HEK293 (cell line): Measurements from ENCODE around the gene SPC24.
A peak's percentile ranks its signal among the peaks of the same experiment; 100 is the strongest.

Source experiments
- BCL11A ChIP-seq: fragments of 450-650 bp; formaldehyde crosslinking; IDR thresholded peaks from 2 replicates; pipeline ENCODE4 v1.5.1; 2016; ENCODE audit warnings: low read depth, missing biosample characterization, missing genetic modification characterization
- GLIS1 ChIP-seq: fragments of 450-650 bp; formaldehyde crosslinking; IDR thresholded peaks from 2 replicates; pipeline ENCODE4 v1.5.1; 2016; ENCODE audit warnings: missing biosample characterization, missing genetic modification characterization
- KLF10 ChIP-seq: fragments of 450-650 bp; IDR thresholded peaks from 2 replicates; pipeline ENCODE4 v1.5.1; 2018; ENCODE audit warnings: missing biosample characterization, mild to moderate bottlenecking, missing genetic modification characterization
- KLF9 ChIP-seq: fragments of 450-650 bp; formaldehyde crosslinking; IDR thresholded peaks from 2 replicates; pipeline ENCODE4 v1.5.1; 2016; ENCODE audit warnings: missing biosample characterization, missing genetic modification characterization, low read depth
- ZBTB7A ChIP-seq: fragments of 450-650 bp; formaldehyde crosslinking; IDR thresholded peaks from 2 replicates; pipeline ENCODE4 v1.5.1; 2016; ENCODE audit warnings: low read depth, missing biosample characterization, missing genetic modification characterization
- ZFP37 ChIP-seq: fragments of 450-650 bp; formaldehyde crosslinking; IDR thresholded peaks from 2 replicates; pipeline ENCODE4 v1.5.1; 2016; ENCODE audit warnings: missing biosample characterization, missing genetic modification characterization
- ZNF133 ChIP-seq: fragments of 450-650 bp; formaldehyde crosslinking; IDR thresholded peaks from 2 replicates; pipeline ENCODE4 v1.5.1; 2016; ENCODE audit warnings: missing biosample characterization, missing genetic modification characterization
- ZNF146 ChIP-seq: fragments of 450-650 bp; formaldehyde crosslinking; IDR thresholded peaks from 2 replicates; pipeline ENCODE4 v1.5.1; 2016; ENCODE audit warnings: missing biosample characterization, missing genetic modification characterization
- ZNF2 ChIP-seq: fragments of 450-650 bp; formaldehyde crosslinking; IDR thresholded peaks from 2 replicates; pipeline ENCODE4 v1.5.1; 2016; ENCODE audit warnings: missing biosample characterization, missing genetic modification characterization
- ZNF24 ChIP-seq: fragments of 450-650 bp; formaldehyde crosslinking; IDR thresholded peaks from 2 replicates; pipeline ENCODE4 v1.5.1; 2016; ENCODE audit warnings: missing biosample characterization, missing genetic modification characterization
- ZNF335 ChIP-seq: fragments of 450-650 bp; formaldehyde crosslinking; conservative IDR thresholded peaks from 2 replicates; pipeline ENCODE4 v1.5.1; 2016; ENCODE audit warnings: missing biosample characterization, missing genetic modification characterization
- ZNF530 ChIP-seq: fragments of 450-650 bp; formaldehyde crosslinking; IDR thresholded peaks from 2 replicates; pipeline ENCODE4 v1.5.1; 2016; ENCODE audit warnings: low read depth, missing biosample characterization, missing genetic modification characterization
- ZNF585B ChIP-seq: fragments of 450-650 bp; formaldehyde crosslinking; IDR thresholded peaks from 2 replicates; pipeline ENCODE4 v1.5.1; 2016; ENCODE audit warnings: missing biosample characterization, missing genetic modification characterization
- ZNF654 ChIP-seq: fragments of 450-650 bp; formaldehyde crosslinking; IDR thresholded peaks from 2 replicates; pipeline ENCODE4 v1.5.1; 2016; ENCODE audit warnings: low read depth, missing biosample characterization, missing genetic modification characterization
- ZNF660 ChIP-seq: fragments of 450-650 bp; IDR thresholded peaks from 2 replicates; pipeline ENCODE4 v1.5.1; 2018; ENCODE audit warnings: missing biosample characterization, mild to moderate bottlenecking, missing genetic modification characterization
- ZNF76 ChIP-seq: fragments of 450-650 bp; formaldehyde crosslinking; IDR thresholded peaks from 2 replicates; pipeline ENCODE4; 2016; ENCODE audit warnings: low read depth, missing biosample characterization, missing genetic modification characterization, borderline replicate concordance
- TF ChIP-seq, protein P1 (sequence below): fragments of 450-650 bp; formaldehyde crosslinking; IDR thresholded peaks from 2 replicates; pipeline ENCODE4 v1.5.1; 2016; ENCODE audit warnings: missing biosample characterization, missing genetic modification characterization
- TF ChIP-seq, protein P2 (sequence below): fragments of 450-650 bp; formaldehyde crosslinking; conservative IDR thresholded peaks from 2 replicates; pipeline ENCODE4 v1.5.1; 2016; ENCODE audit warnings: low read depth, missing biosample characterization, missing genetic modification characterization
- TF ChIP-seq, protein P3 (sequence below): fragments of 450-650 bp; formaldehyde crosslinking; IDR thresholded peaks from 2 replicates; pipeline ENCODE4 v1.5.1; 2016; ENCODE audit warnings: missing biosample characterization, missing genetic modification characterization
- TF ChIP-seq, protein P4 (sequence below): fragments of 450-650 bp; formaldehyde crosslinking; IDR thresholded peaks from 2 replicates; pipeline ENCODE4 v1.5.1; 2016; ENCODE audit warnings: missing biosample characterization, missing genetic modification characterization
- TF ChIP-seq, protein P5 (sequence below): fragments of 450-650 bp; formaldehyde crosslinking; IDR thresholded peaks from 2 replicates; pipeline ENCODE4 v1.5.1; 2017; ENCODE audit warnings: missing biosample characterization, mild to moderate bottlenecking, missing genetic modification characterization, moderate library complexity
- TF ChIP-seq, protein P6 (sequence below): fragments of 450-650 bp; formaldehyde crosslinking; IDR thresholded peaks from 2 replicates; pipeline ENCODE4 v1.5.1; 2016; ENCODE audit warnings: missing biosample characterization, missing genetic modification characterization
- TF ChIP-seq, protein P7 (sequence below): fragments of 450-650 bp; formaldehyde crosslinking; IDR thresholded peaks from 2 replicates; pipeline ENCODE4 v1.5.1; 2016; ENCODE audit warnings: missing biosample characterization, missing genetic modification characterization

Gene SPC24

DNA sequence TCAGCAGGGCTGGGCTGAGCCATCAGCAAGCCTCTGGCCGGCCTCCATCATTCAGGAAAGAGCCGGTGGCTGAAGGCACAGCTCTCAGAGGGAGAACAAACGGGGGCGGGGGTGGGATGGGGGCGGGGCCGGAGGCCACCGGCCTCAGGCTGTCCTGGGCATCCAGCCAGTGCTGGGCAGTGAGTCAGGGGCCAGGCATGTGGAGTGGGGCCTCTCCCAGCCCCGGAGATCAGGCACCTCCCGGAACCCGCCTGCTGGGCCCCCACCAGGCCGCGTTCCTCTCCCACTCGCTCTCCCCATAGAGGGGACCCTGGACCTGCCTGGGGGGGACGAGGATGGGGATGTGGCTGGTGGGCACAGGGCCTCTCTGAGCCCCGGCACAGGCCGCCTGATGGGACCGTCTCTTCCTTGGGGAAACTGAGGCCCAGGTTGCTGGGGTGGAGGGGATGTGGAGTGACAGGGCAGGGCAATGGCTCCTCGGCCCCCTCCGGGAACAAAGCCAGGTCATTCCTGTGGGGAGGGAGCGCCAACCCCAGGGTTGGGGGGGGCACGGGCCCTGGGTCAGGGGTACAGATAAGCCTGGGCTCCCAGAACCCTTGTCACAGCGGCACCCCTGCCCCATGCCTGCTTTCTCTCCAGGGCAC is 12.9 kb downstream of the SPC24 start (continued):
- TF ChIP-seq, protein P1, sequence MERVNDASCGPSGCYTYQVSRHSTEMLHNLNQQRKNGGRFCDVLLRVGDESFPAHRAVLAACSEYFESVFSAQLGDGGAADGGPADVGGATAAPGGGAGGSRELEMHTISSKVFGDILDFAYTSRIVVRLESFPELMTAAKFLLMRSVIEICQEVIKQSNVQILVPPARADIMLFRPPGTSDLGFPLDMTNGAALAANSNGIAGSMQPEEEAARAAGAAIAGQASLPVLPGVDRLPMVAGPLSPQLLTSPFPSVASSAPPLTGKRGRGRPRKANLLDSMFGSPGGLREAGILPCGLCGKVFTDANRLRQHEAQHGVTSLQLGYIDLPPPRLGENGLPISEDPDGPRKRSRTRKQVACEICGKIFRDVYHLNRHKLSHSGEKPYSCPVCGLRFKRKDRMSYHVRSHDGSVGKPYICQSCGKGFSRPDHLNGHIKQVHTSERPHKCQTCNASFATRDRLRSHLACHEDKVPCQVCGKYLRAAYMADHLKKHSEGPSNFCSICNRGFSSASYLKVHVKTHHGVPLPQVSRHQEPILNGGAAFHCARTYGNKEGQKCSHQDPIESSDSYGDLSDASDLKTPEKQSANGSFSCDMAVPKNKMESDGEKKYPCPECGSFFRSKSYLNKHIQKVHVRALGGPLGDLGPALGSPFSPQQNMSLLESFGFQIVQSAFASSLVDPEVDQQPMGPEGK = peak; percentile 93
- TF ChIP-seq ZNF133 = no peak
- 0 out of 2 replicates have a peak, but pooled peaks have one; percentile 14 for TF ChIP-seq BCL11A (tag by site-specific recombination)
- peak; percentile 63; the same call in 1 of the 2 replicates for TF ChIP-seq KLF9
- TF ChIP-seq ZNF530 (tag by site-specific recombination) = no peak
- peak; percentile 96 for TF ChIP-seq GLIS1
- peak; percentile 21; the same call in 1 of the 2 replicates for TF ChIP-seq ZNF76 (tag by site-specific recombination)
- peak; percentile 70 for TF ChIP-seq KLF10
- TF ChIP-seq, protein P2, sequence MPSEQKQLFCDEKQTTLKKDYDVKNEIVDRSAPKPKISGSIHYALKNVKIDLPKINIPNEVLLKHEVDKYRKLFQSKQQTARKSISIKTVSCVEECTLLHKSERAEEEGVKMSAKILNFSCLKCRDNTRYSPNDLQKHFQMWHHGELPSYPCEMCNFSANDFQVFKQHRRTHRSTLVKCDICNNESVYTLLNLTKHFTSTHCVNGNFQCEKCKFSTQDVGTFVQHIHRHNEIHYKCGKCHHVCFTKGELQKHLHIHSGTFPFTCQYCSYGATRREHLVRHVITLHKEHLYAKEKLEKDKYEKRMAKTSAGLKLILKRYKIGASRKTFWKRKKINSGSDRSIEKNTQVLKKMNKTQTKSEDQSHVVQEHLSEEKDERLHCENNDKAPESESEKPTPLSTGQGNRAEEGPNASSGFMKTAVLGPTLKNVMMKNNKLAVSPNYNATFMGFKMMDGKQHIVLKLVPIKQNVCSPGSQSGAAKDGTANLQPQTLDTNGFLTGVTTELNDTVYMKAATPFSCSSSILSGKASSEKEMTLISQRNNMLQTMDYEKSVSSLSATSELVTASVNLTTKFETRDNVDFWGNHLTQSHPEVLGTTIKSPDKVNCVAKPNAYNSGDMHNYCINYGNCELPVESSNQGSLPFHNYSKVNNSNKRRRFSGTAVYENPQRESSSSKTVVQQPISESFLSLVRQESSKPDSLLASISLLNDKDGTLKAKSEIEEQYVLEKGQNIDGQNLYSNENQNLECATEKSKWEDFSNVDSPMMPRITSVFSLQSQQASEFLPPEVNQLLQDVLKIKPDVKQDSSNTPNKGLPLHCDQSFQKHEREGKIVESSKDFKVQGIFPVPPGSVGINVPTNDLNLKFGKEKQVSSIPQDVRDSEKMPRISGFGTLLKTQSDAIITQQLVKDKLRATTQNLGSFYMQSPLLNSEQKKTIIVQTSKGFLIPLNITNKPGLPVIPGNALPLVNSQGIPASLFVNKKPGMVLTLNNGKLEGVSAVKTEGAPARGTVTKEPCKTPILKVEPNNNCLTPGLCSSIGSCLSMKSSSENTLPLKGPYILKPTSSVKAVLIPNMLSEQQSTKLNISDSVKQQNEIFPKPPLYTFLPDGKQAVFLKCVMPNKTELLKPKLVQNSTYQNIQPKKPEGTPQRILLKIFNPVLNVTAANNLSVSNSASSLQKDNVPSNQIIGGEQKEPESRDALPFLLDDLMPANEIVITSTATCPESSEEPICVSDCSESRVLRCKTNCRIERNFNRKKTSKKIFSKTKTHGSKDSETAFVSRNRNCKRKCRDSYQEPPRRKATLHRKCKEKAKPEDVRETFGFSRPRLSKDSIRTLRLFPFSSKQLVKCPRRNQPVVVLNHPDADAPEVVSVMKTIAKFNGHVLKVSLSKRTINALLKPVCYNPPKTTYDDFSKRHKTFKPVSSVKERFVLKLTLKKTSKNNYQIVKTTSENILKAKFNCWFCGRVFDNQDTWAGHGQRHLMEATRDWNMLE (tag by site-specific recombination) = no peak
- TF ChIP-seq, protein P3, sequence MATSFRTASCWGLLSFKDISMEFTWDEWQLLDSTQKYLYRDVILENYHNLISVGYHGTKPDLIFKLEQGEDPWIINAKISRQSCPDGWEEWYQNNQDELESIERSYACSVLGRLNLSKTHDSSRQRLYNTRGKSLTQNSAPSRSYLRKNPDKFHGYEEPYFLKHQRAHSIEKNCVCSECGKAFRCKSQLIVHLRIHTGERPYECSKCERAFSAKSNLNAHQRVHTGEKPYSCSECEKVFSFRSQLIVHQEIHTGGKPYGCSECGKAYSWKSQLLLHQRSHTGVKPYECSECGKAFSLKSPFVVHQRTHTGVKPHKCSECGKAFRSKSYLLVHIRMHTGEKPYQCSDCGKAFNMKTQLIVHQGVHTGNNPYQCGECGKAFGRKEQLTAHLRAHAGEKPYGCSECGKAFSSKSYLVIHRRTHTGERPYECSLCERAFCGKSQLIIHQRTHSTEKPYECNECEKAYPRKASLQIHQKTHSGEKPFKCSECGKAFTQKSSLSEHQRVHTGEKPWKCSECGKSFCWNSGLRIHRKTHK (tag by site-specific recombination) = no peak
- no peak for TF ChIP-seq ZNF654 (tag by site-specific recombination)
- 0 out of 2 replicates have a peak, but pooled peaks have one; percentile 48 for TF ChIP-seq ZBTB7A (tag by site-specific recombination)
- 0 out of 2 replicates have a peak, but pooled peaks have one; percentile 69 for TF ChIP-seq ZFP37 (tag by site-specific recombination)
- no peak for TF ChIP-seq ZNF585B (tag by site-specific recombination)
- TF ChIP-seq, protein P4, sequence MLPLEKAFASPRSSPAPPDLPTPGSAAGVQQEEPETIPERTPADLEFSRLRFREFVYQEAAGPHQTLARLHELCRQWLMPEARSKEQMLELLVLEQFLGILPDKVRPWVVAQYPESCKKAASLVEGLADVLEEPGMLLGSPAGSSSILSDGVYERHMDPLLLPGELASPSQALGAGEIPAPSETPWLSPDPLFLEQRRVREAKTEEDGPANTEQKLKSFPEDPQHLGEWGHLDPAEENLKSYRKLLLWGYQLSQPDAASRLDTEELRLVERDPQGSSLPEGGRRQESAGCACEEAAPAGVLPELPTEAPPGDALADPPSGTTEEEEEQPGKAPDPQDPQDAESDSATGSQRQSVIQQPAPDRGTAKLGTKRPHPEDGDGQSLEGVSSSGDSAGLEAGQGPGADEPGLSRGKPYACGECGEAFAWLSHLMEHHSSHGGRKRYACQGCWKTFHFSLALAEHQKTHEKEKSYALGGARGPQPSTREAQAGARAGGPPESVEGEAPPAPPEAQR (tag by site-specific recombination) = 0 out of 2 replicates have a peak, but pooled peaks have one; percentile 29
- peak; percentile 91 for TF ChIP-seq ZNF335 (tag by site-specific recombination)
- TF ChIP-seq, protein P5, sequence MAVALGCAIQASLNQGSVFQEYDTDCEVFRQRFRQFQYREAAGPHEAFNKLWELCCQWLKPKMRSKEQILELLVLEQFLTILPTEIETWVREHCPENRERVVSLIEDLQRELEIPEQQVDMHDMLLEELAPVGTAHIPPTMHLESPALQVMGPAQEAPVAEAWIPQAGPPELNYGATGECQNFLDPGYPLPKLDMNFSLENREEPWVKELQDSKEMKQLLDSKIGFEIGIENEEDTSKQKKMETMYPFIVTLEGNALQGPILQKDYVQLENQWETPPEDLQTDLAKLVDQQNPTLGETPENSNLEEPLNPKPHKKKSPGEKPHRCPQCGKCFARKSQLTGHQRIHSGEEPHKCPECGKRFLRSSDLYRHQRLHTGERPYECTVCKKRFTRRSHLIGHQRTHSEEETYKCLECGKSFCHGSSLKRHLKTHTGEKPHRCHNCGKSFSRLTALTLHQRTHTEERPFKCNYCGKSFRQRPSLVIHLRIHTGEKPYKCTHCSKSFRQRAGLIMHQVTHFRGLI (tag by site-specific recombination) = 0 out of 2 replicates have a peak, but pooled peaks have one; percentile 38
- TF ChIP-seq ZNF24 = peak; percentile 53; the same call in 1 of the 2 replicates
- TF ChIP-seq, protein P6, sequence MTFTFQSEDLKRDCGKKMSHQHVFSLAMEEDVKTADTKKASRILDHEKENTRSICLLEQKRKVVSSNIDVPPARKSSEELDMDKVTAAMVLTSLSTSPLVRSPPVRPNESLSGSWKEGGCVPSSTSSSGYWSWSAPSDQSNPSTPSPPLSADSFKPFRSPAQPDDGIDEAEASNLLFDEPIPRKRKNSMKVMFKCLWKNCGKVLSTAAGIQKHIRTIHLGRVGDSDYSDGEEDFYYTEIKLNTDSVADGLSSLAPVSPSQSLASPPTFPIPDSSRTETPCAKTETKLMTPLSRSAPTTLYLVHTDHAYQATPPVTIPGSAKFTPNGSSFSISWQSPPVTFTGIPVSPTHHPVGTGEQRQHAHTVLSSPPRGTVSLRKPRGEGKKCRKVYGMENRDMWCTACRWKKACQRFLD (tag by site-specific recombination) = no peak
- no peak for TF ChIP-seq ZNF2 (tag by site-specific recombination)
- TF ChIP-seq, protein P7, sequence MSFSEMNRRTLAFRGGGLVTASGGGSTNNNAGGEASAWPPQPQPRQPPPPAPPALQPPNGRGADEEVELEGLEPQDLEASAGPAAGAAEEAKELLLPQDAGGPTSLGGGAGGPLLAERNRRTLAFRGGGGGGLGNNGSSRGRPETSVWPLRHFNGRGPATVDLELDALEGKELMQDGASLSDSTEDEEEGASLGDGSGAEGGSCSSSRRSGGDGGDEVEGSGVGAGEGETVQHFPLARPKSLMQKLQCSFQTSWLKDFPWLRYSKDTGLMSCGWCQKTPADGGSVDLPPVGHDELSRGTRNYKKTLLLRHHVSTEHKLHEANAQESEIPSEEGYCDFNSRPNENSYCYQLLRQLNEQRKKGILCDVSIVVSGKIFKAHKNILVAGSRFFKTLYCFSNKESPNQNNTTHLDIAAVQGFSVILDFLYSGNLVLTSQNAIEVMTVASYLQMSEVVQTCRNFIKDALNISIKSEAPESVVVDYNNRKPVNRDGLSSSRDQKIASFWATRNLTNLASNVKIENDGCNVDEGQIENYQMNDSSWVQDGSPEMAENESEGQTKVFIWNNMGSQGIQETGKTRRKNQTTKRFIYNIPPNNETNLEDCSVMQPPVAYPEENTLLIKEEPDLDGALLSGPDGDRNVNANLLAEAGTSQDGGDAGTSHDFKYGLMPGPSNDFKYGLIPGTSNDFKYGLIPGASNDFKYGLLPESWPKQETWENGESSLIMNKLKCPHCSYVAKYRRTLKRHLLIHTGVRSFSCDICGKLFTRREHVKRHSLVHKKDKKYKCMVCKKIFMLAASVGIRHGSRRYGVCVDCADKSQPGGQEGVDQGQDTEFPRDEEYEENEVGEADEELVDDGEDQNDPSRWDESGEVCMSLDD (tag by site-specific recombination) = peak; percentile 77; the same call in 1 of the 2 replicates
- no peak for TF ChIP-seq ZNF146
- TF ChIP-seq ZNF660 (tag by site-specific recombination) = peak; percentile 55
